ENCODE measurements around the gene FAM25G.

FAM25G gene

DNA sequence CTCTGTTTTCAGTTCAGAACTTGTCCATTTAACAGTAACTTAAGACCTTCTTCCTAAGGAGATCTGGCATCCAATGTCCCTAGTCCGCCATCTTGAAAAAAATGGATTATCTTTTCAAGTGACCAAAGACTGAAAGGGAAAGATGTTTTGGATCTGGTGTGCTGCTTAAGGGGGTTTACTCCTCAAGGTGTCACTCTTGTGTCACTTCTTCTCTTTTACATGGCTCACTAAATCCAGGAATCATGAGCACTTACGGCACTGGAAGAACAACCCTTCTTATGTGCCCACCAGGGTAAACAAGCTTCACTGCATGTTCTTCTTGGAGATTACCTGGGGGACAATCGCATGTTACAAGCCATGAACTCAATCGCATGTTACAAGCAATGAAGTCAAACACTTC, 51.3 kb downstream of the FAM25G start:
- no peak for TF ChIP-seq CTCF (IDR thresholded peaks at IDR 0.05; ENCODE audit: low read depth, low read length, missing control alignments)
- no peak for DNase-seq (ENCODE audit: low read depth)
- in situ Hi-C loops (cut with HindIII; ENCODE audit: low sequenced_read_pairs): no loop called here
- no peak overlapping the region for H3K4me3 ChIP-seq (ENCODE audit: low read depth, low read length)

DNA sequence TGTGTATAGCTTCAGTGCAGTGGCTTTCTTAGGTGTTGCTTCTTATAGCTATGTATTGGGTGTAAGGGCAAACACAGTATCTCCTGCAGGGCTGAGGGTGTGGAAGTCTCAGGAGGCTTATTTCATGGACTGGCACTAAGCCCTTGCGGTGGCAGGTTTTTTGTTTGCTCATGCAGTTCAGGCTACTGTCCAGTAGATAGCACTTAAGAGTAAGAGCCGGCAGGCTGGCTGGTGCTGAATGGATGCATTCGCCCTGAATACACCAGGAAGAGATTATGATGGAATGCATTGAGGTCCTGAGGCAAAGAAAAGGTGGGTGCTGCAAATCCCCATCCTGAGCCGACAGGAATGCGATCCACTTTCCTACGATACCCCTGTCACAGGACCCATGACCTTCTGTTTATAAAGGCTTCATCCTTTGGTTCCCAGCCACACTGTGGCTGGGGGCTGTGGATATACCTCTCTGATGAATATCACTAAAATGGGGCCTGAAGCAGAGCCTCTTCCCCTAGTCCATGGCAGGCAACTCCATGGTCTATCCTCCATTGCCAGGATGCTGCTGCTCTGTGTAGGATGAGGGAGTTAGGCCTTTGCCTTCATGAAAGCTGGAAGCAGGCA, 52.5 kb downstream of the FAM25G start:
- TF ChIP-seq CTCF (IDR thresholded peaks at IDR 0.05; ENCODE audit: low read depth, low read length, missing control alignments): peak; percentile 81
- in situ Hi-C loops (cut with HindIII; ENCODE audit: low sequenced_read_pairs): no loop called here
- DNase-seq (ENCODE audit: low read depth): peak; percentile 54
- no peak overlapping the region for H3K4me3 ChIP-seq (ENCODE audit: low read depth, low read length)
